Islet of Langerhans (tissue), 1 donor: ENCODE measurements around the gene MYH3.

Experiments used
- FAIRE-seq: peaks from one replicate; lab custom pipeline; 2011; peaks lifted over from hg19 to GRCh38; lab: Jason Lieb, UNC

The MYH3 gene

DNA sequence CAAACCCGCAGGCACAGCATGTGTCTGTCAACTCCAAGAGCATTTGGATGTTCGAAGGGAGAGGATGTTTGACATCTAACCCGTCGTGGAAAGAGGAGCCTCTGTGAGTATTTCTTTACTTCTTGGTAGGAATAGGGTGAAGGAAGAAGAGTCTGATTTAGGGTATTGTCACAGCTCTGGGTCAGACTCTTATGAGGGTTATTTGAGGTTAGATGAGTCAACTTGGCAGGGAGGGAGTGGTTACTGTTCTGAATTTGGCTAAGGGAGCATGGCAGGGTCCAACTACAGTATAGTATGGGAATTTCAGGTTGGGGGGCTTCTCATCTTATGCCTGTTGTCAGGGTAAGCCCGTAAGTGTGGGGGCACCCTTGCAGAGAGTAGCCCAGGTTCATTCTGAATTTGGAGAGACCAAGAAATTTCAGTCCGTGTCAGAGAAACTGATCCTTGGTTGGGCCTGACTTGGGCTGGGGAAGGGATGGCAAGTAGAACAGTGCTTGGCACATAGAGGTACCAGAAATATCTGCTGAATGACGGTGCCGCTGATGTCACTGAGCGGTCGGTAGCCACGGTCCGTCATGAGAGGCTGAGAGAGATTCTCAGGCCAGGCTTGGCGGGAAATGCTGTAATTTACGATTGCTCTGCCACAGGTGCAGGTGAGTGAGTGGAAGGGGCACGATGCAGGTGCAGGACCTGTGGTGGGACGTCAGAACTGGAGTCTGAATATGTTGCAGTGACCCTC, 43.2 kb downstream of the MYH3 start:
- no peak for FAIRE-seq

DNA sequence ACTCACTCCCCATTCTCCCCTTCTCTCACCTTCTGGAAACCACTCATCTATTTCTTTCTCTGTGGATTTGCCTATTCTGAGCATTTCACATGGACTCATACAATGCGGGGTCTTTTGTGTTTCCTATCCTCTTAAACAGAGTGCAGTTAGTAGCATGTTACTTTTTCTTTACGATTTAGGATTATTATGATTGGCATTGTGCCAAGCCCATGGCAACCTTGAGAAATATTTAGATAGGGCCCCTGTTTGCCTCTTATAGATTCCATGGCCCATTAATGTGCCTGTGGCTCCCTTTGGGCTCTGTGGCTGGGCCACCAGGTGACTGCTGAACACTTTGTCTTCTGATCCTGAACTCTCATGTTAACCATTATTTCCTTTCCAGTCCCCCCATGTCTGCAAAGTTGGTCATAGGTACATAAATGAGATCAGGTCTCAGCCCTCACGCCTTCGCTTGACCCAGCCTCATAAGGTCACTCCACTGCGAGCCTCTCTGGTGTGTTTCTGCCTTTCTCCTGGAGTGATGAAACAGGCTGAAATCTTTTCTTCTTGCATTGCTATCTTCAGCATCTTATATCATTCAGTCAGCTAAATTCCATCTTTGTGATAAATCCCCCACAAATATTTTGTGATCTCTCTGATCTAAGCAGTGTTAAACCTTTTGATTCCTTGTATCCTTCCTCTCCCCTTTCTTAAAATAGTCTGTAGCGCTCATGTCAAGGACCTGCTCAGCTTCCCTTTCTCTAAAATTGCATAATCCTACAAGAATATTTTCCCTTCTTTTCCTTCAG, 44.0 kb downstream of the MYH3 start:
- no peak for FAIRE-seq

DNA sequence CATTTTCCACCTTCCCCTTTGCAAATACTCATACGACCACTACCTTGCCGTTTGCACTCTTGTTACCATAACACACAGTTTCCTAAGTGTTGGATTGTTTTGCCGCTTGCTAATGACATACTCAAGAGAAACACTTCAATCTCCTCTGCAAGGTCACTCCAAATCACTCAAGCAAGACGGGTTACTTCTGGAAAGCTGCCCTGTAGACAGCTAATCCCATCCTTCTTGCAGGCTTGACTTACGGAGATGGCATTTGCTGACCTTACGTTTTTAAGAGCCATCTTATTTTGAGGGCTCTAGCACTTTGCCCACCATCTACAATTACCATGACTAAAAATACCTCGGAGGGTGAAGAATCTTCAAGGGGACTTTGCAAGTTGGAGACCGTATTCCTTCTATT, 46.2 kb downstream of the MYH3 start:
- no peak for FAIRE-seq

DNA sequence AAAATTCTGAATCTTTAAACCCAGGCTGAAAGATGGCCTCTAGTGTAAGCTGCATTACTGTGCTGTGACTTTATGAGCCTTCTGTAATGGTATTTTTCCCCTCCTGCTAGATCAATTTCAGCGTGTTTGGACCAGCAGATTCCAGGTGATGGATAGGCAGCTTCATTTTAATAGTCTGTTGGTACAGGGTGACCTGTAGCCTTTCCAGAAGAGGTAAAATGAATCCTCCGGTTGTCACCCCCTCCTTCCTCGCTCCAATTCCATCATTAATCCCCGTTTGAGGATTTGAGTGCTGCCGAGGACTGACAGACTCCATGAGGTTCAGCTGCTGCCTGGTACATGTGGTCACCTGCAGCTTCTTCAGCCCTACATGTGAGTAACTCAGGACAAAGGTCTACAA, 48.9 kb downstream of the MYH3 start:
- no peak for FAIRE-seq

DNA sequence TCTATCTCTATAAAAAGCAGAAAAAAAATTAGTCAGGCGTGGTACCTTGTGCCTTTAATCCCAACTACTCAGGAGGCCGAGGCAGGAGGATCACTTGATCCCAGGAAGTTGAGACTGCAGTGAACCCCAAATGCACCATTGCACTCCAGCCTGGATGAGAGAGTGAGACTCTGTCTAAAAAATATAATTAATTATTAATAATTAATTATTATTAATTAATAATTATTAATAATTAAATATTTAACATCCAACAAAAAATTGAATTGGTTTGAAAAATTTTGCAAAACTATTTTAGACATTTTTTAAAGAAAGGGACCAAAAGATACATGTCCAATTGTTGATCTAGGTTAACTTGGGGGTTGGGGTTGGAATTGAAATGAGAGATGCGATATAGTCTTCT, 51.0 kb downstream of the MYH3 start:
- FAIRE-seq = no peak

DNA sequence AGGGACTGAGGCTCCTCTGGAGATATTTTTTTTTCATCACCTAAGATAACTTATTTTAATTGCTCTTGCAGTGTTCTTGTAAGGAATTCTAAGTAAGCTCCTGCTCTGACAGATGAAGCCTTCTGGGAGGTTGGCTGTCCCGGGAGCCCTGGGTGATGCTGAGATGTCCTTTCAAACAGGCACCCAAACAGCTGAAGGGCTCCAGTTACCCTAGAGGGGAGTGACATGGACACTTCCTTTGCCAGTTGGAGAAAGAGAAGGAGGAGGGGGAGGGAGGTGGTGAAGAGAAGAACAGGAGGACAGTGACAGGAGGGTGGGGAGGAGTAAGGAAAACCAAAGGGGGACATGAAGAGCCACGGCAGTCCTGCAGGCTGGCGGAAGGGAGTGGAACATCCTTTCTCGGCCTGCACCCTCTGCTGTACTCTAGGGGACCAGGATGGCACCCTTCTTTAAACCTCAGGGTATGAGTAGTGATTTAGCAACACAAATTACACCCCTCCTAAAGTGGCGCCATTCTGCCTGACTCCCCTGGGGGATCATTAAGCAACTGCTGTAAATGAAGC, 51.8 kb downstream of the MYH3 start:
- FAIRE-seq = no peak

DNA sequence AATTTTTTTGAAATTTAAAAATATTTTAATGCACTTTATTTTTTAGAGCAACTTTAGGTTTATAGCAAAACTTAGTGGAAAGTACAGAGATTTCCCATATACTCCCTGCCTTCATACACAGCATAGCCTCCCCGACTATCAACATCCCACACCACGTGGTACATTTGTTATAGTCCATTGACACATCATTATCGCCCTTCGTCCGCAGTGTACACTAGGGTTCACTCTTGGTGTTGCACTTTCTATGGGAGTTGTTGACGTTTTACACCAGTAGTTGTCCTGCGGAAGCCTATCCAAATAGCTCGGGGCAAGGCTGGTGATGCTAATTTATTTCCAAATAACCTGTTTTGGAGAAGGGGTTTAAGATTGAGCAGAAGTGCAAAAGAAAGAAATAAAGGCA, 52.6 kb downstream of the MYH3 start:
- FAIRE-seq = no peak

DNA sequence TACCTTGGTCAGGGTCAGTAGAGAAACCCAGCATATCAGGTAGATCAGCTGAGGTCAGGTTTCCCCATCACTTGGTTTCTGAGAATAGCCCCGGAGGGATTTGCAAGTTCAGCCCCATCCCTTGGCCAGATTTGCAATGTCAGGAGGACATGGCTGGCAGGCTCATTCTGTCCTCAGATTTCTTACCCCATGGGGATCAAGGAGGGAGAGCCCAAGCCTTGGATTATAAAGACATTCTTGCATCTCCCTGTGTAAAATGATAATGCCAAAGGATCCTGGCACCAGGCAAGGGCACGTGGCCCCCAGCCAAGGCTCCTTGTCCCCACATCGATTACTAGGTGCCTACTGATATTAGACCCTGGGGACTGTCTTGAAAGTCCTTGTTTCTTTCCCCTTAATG, 53.2 kb downstream of the MYH3 start:
- no peak for FAIRE-seq

DNA sequence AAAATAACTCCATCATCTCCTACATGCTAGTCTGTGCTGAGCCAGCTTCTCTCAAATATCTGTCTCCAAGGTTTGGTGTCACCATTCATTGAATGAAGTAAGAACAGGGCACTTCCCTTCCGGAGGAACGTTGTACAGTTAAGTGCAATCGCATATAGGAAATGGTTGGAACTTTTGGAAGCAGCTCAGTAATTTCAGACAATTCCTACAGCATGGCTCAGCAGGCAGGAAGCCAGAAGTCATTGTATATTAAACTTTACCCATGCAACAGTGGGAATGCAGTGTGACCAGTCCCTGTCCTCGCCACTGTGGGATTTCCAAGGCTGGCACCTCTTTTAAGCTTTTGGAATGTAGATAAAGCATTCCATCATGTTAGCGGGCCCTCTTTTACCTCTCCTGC, 56.5 kb downstream of the MYH3 start:
- no peak for FAIRE-seq

DNA sequence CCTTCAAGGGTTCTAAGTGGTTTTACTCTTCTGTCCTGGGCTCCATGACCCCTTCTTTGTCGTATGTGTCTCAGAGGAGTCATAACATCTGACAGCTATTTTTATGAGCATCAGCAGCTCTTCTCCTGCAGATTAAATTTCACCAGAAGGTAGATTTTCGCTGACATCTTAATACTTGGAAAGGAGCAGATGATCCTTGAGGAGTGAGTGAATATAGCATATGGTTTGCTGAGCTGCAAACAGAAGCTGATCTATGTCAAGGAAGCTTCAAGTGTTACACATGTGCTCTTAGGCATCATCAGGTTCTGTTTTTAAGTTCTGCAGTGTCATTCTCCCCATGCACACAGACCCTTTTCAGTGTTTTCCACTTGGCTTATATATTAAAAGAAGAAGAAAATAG, 58.5 kb downstream of the MYH3 start:
- FAIRE-seq = no peak

DNA sequence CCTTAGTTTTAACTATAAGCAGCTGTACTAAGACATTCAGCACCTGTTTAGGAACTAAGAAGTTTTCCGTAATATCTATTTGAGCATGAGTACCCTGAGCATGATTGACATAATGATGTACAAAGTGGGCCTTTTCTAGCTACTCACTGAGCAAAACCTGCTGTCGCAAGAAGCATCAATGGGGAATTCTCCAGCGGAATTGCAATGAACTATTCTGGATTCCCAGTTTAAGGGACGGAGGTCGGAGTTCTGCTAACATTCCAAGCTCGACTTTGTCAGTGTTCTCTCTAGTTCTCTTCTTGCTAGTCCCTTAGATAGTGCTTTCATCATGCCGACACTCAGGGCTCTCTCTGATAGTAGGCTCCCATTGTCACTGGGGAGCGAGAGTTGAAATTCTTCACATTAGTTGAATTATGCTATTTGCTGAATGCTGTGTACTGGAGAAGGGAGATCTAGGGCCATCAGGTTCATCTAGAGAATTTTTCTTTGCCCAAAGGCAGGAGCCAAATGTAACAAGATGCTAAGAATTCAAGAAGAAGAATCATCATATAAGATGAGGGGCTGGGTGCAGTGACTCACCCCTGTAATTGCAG, 67.5 kb downstream of the MYH3 start:
- FAIRE-seq = no peak

DNA sequence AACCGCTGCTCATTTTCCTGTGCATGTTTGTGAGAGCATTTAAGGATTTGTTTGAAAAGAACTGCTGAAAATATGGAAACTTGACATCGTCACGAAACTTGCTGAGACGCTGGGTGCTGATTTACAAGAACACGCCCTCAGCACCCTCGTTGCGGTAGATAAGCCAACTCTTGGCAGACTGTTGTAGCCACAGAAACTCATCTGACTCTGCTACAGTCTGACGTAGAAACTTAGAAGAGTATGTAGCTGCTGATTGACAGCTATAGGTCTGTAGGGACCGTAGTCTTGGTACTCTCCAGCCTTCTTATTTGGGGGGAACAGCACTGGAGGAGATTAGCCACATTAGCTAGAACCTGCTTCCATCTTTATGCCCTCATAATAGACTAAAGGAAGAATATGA, 71.6 kb downstream of the MYH3 start:
- no peak for FAIRE-seq

DNA sequence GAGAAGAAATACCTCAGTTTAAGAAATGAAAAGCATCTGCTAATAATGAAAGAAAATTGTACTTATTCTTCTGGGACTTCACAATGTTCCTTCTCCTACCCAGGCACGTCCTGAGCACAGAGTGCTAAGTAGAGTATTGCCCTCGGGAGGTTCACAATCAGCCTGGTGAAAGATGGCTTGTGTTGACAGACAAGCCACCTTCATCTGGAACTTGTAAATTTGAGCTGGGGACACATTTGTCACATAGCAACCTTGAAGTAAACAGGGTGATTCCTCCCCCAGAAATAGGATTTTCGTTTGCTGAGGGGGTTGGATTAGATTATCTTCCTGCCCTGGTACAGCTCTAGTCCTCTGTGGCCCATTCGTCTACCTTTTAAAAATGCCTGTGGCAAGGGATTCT, 73.3 kb downstream of the MYH3 start:
- no peak for FAIRE-seq

DNA sequence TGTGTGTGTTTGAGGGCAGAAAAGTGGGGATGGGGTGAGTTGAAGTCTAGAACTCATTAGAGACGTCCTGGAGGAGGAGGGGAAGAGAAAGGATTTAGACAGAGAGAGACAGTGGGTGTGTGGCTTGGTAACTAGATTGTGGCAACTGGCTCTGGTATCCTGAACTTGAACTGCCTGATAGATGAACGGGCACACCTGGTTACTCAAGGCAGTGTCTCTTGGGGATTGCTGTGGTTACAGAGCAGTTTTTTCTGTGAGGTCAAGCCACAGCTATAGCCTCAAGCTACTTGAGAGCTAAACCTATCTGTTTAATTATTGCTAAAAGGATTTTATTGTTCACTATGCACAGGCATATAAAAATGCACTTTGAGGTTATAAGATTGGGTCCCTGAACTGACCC, 77.8 kb downstream of the MYH3 start:
- no peak for FAIRE-seq
